PC-3 (cell line): ENCODE results near the gene BNIP1. TPM values are rescaled to one million over a fixed set of nuclear protein-coding genes. Genes with fewer than 3 reads are reported as not detected.

Experiments
- ATAC-seq: fragments of 200-7000 bp; cut with Tn5 transposase; 2 replicates; pipeline ENCODE4 v1.9.1; 2020; ENCODE audit warnings: mild to moderate bottlenecking, moderate library complexity
- BruUV-seq: library from RNA; stranded (reverse); fragments of 400-500 nt; replicated peaks from 2 replicates; lab custom pipeline; 2021; lab: Mats Ljungman, UMichigan
- CTCF ChIA-PET: fragments of 300-600 bp; sonication (Branson Sonifier 250); formaldehyde crosslinking; loops from one replicate; lab custom pipeline; 2022; ENCODE audit warnings: antibody characterized with exemption; lab: Charles Lee
- POLR2A ChIA-PET: fragments of 300-600 bp; sonication (Branson Sonifier 250); formaldehyde crosslinking; loops from one replicate; lab custom pipeline; 2022; ENCODE audit warnings: antibody characterized with exemption; ENCODE audit not compliant: unreplicated experiment; lab: Charles Lee
- DNase-seq: peaks from one replicate; pipeline ENCODE4 v3.0.0-alpha.2; 2015
- H2AFZ ChIP-seq: fragments of 300-600 bp; sonication (generic); 2 replicates; pipeline ENCODE4 v1.6.0; 2016; ENCODE audit warnings: antibody characterized with exemption, low read length
- H3F3A ChIP-seq: fragments of 300-600 bp; sonication (generic); one replicate; pipeline ENCODE4 v1.6.0; 2017; ENCODE audit warnings: antibody characterized with exemption, low read length, control low read depth, mild to moderate bottlenecking; ENCODE audit not compliant: unreplicated experiment
- H3K27ac ChIP-seq: fragments of 300-600 bp; sonication (generic); 2 replicates; pipeline ENCODE4 v1.5.1; 2016; ENCODE audit warnings: mild to moderate bottlenecking, low read length
- H3K27me3 ChIP-seq: fragments of 300-600 bp; sonication (generic); 2 replicates; pipeline ENCODE4 v1.6.1; 2016; ENCODE audit warnings: low read length, mixed read lengths
- H3K36me3 ChIP-seq: fragments of 300-600 bp; sonication (generic); 2 replicates; pipeline ENCODE4 v1.6.1; 2016; ENCODE audit warnings: low read depth, mixed run types, low read length, mixed read lengths
- H3K4me1 ChIP-seq: fragments of 300-600 bp; sonication (generic); 2 replicates; pipeline ENCODE4 v1.5.1; 2016; ENCODE audit warnings: low read length; ENCODE audit not compliant: insufficient read depth
- H3K4me2 ChIP-seq: fragments of 300-600 bp; sonication (generic); 2 replicates; pipeline ENCODE4 v1.6.0; 2016; ENCODE audit warnings: low read length
- H3K4me3 ChIP-seq: fragments of 300-600 bp; sonication (generic); 2 replicates; pipeline ENCODE4 v1.5.1; 2016; ENCODE audit warnings: mild to moderate bottlenecking, low read length, mixed read lengths
- H3K79me2 ChIP-seq: fragments of 300-600 bp; sonication (generic); 2 replicates; pipeline ENCODE4 v1.6.1; 2017; ENCODE audit warnings: low read length, mixed read lengths
- H3K9ac ChIP-seq: fragments of 300-600 bp; sonication (generic); 2 replicates; pipeline ENCODE4 v1.6.0; 2016; ENCODE audit warnings: mild to moderate bottlenecking, low read length
- H3K9me2 ChIP-seq: fragments of 300-600 bp; sonication (generic); replicated peaks from 2 replicates; pipeline ENCODE4 v1.6.1; 2016; ENCODE audit warnings: mixed run types, low read length, mixed read lengths
- H3K9me3 ChIP-seq: fragments of 300-600 bp; sonication (generic); 2 replicates; pipeline ENCODE4 v1.6.1; 2016; ENCODE audit warnings: low read length, mixed read lengths
- H4K20me1 ChIP-seq: fragments of 300-600 bp; sonication (generic); 2 replicates; pipeline ENCODE4 v1.6.1; 2016; ENCODE audit warnings: low read length, mixed read lengths
- EZH2 ChIP-seq: fragments of 300-600 bp; sonication (generic); IDR thresholded peaks from one replicate; pipeline ENCODE4 v1.6.1; 2017; ENCODE audit warnings: antibody characterized with exemption, mild to moderate bottlenecking, low read length; ENCODE audit not compliant: unreplicated experiment
- EZH2phosphoT487 ChIP-seq: fragments of 300-600 bp; sonication (generic); IDR thresholded peaks from 2 replicates; pipeline ENCODE4 v1.6.1; 2018; ENCODE audit warnings: mild to moderate bottlenecking, antibody characterized with exemption, low read length, borderline replicate concordance
- intact Hi-C: fragments of 100-400 bp; cut with micrococcal nuclease; formaldehyde crosslinking; loops from 2 replicates; pipeline ENCODE4 v1.9.0; 2023
- total RNA-seq: library from RNA; depleted of rRNA; stranded (reverse); fragments of >200 nt; gene quantifications from 2 replicates; pipeline ENCODE4 v1.2.3, GENCODE V29; 2014
- TF ChIP-seq, protein P1 (sequence below): fragments of 300-600 bp; sonication (generic); conservative IDR thresholded peaks from 2 replicates; pipeline ENCODE4 v1.5.1; 2017; ENCODE audit warnings: antibody characterized with exemption, low read depth, mild to moderate bottlenecking, low read length

Gene BNIP1
- total RNA-seq, 1 experiment from 2014 or later, result 21.5 TPM

GRCh38 chr5:173180331-173180730, 36.0 kb downstream of the BNIP1 start:
- H3K4me1 ChIP-seq, result no peaks in the 10 kb centered on the region
- H3K27me3 ChIP-seq, result no peaks in the 10 kb centered on the region
- peaks cover 7% of the 10 kb centered on the region; the same call in 1 of the 2 replicates for H3K9me3 ChIP-seq
- H2AFZ ChIP-seq, result no peak overlapping the region
- ChIA-PET POLR2A (no interaction called here), CTCF (no interaction called here)
- no peaks in the 10 kb centered on the region for H3K36me3 ChIP-seq
- no peak overlapping the region for H3K4me3 ChIP-seq
- DNase-seq (no peak), ATAC-seq (no peak)
- no peaks in the 10 kb centered on the region for H4K20me1 ChIP-seq
- H3K9ac ChIP-seq, result no peak overlapping the region
- no peak for TF ChIP-seq EZH2phosphoT487
- TF ChIP-seq, protein P1, sequence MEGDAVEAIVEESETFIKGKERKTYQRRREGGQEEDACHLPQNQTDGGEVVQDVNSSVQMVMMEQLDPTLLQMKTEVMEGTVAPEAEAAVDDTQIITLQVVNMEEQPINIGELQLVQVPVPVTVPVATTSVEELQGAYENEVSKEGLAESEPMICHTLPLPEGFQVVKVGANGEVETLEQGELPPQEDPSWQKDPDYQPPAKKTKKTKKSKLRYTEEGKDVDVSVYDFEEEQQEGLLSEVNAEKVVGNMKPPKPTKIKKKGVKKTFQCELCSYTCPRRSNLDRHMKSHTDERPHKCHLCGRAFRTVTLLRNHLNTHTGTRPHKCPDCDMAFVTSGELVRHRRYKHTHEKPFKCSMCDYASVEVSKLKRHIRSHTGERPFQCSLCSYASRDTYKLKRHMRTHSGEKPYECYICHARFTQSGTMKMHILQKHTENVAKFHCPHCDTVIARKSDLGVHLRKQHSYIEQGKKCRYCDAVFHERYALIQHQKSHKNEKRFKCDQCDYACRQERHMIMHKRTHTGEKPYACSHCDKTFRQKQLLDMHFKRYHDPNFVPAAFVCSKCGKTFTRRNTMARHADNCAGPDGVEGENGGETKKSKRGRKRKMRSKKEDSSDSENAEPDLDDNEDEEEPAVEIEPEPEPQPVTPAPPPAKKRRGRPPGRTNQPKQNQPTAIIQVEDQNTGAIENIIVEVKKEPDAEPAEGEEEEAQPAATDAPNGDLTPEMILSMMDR, result no peak
- TF ChIP-seq EZH2, result no peak
- H3K4me2 ChIP-seq, result no peak overlapping the region
- no peak overlapping the region for H3K27ac ChIP-seq
- no peaks in the 10 kb centered on the region for H3K79me2 ChIP-seq
- intact Hi-C loops, result no loop called here
- no peaks in the 10 kb centered on the region for H3F3A ChIP-seq
- no TSS peak for BruUV-seq
- no peaks in the 10 kb centered on the region for H3K9me2 ChIP-seq

DNA sequence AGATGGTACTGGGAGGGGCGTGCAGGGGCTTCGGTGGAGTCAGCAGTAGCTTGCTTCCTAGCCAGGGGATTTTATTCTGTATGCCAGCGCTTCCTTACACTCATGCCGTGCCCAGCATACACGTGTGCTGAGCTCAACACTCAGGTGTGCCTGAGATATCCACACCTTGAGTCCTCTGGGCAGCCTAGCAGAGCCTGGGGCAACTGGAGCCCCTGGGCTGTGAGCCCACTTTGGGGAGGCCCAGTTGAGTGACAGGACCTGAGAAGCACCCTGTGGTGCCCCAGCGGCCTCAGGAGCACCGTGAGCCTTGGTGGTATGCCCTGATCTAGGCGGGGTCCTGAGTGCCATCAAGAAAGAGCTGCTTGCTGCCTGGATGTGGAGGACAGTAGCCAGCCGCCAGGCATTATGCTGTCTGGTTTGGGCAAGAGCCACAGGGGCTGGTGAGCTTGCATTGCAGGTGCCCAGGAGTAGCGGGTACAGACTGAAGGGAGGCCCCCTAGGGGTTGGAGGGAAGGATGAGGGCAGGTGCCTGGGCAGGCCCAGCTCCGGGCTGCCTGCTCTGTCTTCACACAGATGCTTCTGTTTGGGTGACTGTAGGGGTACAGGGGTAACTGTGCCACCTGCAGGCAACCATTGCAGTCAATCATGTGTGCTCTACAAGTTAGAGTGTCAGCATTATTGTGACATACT, 42.9 kb downstream of the BNIP1 start:
- peak; percentile 48; the same call in 1 of the 2 replicates for ATAC-seq
- H3K27ac ChIP-seq, result no peak overlapping the region

GRCh38 chr5:173188280-173188679, 43.9 kb downstream of the BNIP1 start:
- ChIA-PET POLR2A (no interaction called here), CTCF (no interaction called here)
- Histone ChIP-seq H3K27ac (no peak overlapping the region), H3K4me1 (no peaks in the 10 kb centered on the region), H3K36me3 (no peaks in the 10 kb centered on the region), H3K9ac (no peak overlapping the region), H3K4me3 (no peak overlapping the region), H3K9me2 (no peaks in the 10 kb centered on the region), H3K27me3 (no peaks in the 10 kb centered on the region), H3K79me2 (no peaks in the 10 kb centered on the region), H3K9me3 (no peaks in the 10 kb centered on the region), H3F3A (no peaks in the 10 kb centered on the region), H3K4me2 (no peak overlapping the region), H4K20me1 (no peaks in the 10 kb centered on the region), H2AFZ (no peak overlapping the region)
- no peak for DNase-seq
- BruUV-seq, result no TSS peak
- ATAC-seq, result no peak
- no peak for TF ChIP-seq EZH2
- TF ChIP-seq EZH2phosphoT487, result no peak
- TF ChIP-seq, protein P1, result no peak
- intact Hi-C loops, result no loop called here

More for the DNA sequence above, 42.9 kb downstream of the BNIP1 start:
- ChIA-PET POLR2A (no interaction called here), CTCF (no interaction called here)
- Histone ChIP-seq H2AFZ (no peak overlapping the region), H3K36me3 (no peaks in the 10 kb centered on the region), H3K27me3 (no peaks in the 10 kb centered on the region), H3F3A (no peaks in the 10 kb centered on the region), H3K4me2 (no peak overlapping the region), H3K79me2 (no peaks in the 10 kb centered on the region), H3K4me1 (no peaks in the 10 kb centered on the region), H3K9me3 (no peaks in the 10 kb centered on the region), H3K9me2 (no peaks in the 10 kb centered on the region), H4K20me1 (no peaks in the 10 kb centered on the region), H3K9ac (no peak overlapping the region), H3K4me3 (no peak overlapping the region)
- intact Hi-C loops, result no loop called here
- no peak for DNase-seq
- TF ChIP-seq EZH2phosphoT487, result no peak
- TF ChIP-seq, protein P1, result peak; percentile 39; the same call in 1 of the 2 replicates
- no TSS peak for BruUV-seq
